CD4-positive, alpha-beta memory T cell (primary cell): ENCODE data around the gene CARS1. TPM values are rescaled to one million over a fixed set of nuclear protein-coding genes. Genes with fewer than 3 reads are reported as not detected.

Experiments
- CTCF ChIA-PET: fragments of 350-600 bp; sonication (Branson Sonifier 250); formaldehyde crosslinking; loops from one replicate; lab custom pipeline; 2021; ENCODE audit warnings: inconsistent platforms; ENCODE audit not compliant: partially characterized antibody; lab: Charles Lee
- POLR2A ChIA-PET: fragments of 350-600 bp; sonication (Branson Sonifier 250); formaldehyde crosslinking; loops from one replicate; lab custom pipeline; 2021; ENCODE audit not compliant: partially characterized antibody; lab: Charles Lee
- DNase-seq, 5 donors: peaks; one replicate each; pipeline versions ENCODE4 v3.0.0 to v3.0.0-alpha.2; 2020 to 2022; ENCODE audit warnings: mixed read lengths in 1 of 5
- H3K27ac ChIP-seq: one replicate; pipeline ENCODE4 v1.7.0; 2013; ENCODE audit warnings: low read depth, low read length
- H3K27me3 ChIP-seq: 2 replicates; pipeline ENCODE4 v1.7.0; 2013; ENCODE audit warnings: mild to moderate bottlenecking, low read length, moderate library complexity; ENCODE audit not compliant: insufficient read depth
- H3K36me3 ChIP-seq: 2 replicates; pipeline ENCODE4 v1.7.0; 2013; ENCODE audit warnings: mild to moderate bottlenecking, low read length, moderate library complexity; ENCODE audit not compliant: insufficient read depth
- H3K4me1 ChIP-seq: 2 replicates; pipeline ENCODE4 v1.7.0; 2013; ENCODE audit warnings: mild to moderate bottlenecking, low read length, moderate library complexity; ENCODE audit not compliant: insufficient read depth
- H3K4me3 ChIP-seq, 2 donors: one replicate each; pipeline ENCODE4 v1.7.0; 2013; ENCODE audit warnings: low read length in 2 of 2, mild to moderate bottlenecking in 1 of 2
- H3K9me3 ChIP-seq, 2 donors: one replicate each; pipeline ENCODE4 v1.7.0; 2013; ENCODE audit warnings: low read length in 2 of 2, control low read depth in 1 of 2; ENCODE audit not compliant: control insufficient read depth in 1 of 2
- H3K27ac Mint-ChIP-seq, 7 donors: one replicate each; pipeline ENCODE4 v1.8.0; 2020 to 2021; ENCODE audit warnings: mixed read lengths in 7 of 7, mild to moderate bottlenecking in 6 of 7, inconsistent platforms in 3 of 7, moderate library complexity in 3 of 7
- H3K27me3 Mint-ChIP-seq, 2 donors: one replicate each; pipeline ENCODE4 v1.8.0; 2020 to 2021; ENCODE audit warnings: mixed read lengths in 2 of 2
- H3K36me3 Mint-ChIP-seq, 2 donors: one replicate each; pipeline ENCODE4 v1.8.0; 2020 to 2021; ENCODE audit warnings: mixed read lengths in 2 of 2, inconsistent platforms in 1 of 2, mild to moderate bottlenecking in 1 of 2
- H3K4me1 Mint-ChIP-seq, 4 donors: one replicate each; pipeline ENCODE4 v1.8.0; 2020 to 2021; ENCODE audit warnings: mixed read lengths in 4 of 4, mild to moderate bottlenecking in 1 of 4
- H3K4me3 Mint-ChIP-seq, 8 donors: one replicate each; pipeline ENCODE4 v1.8.0; 2020 to 2021; ENCODE audit warnings: mixed read lengths in 8 of 8, mild to moderate bottlenecking in 7 of 8, moderate library complexity in 6 of 8, inconsistent platforms in 3 of 8
- H3K9me3 Mint-ChIP-seq, 8 donors: one replicate each; pipeline ENCODE4 v1.8.0; 2020 to 2021; ENCODE audit warnings: mixed read lengths in 8 of 8, mild to moderate bottlenecking in 5 of 8, inconsistent platforms in 3 of 8, moderate library complexity in 1 of 8
- intact Hi-C: fragments of 100-400 bp; cut with micrococcal nuclease; formaldehyde crosslinking; loops from one replicate; pipeline ENCODE4 v1.15.1; 2023
- polyA plus RNA-seq, 2 donors: library from polyadenylated mRNA; unstranded; fragments of 300-500 nt; fragmentation: Illumina TruSeq; gene quantifications; one replicate each; pipeline ENCODE4 v1.2.3, GENCODE V29; 2021
- total RNA-seq, 2 experiments: library from RNA; stranded (reverse); gene quantifications; one replicate each; pipeline ENCODE4 v1.2.3, GENCODE V29; 2021

CARS1 gene
- total and polyA plus RNA-seq, 4 experiments from 2014 or later, result 37.1 to 80.3 (median 57.1) TPM

DNA sequence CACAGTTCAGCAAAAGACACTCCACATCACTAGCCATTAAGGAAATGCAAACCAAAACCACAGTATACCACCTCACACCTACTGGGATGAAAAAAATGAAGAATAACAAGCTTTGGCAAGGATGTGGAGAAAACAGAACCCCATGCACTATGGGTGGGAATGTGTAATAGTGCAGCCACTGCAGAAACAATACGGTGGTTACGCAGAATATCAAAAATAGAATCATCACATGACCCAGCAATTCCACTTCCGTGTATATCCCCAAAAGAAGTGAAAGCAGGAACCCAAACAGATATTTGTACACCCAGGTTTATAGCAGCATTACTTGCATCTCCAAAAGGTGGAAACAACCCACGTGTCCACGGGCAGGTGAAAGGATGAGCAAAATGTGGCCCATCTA lies 20.8 kb downstream of the CARS1 start:
- ChIA-PET CTCF (interaction anchor here (0.8 to 6.1 kb wide), 5 partner anchors 12 to 61 kb away, joined by 3 to 89 read pairs (median 4); no protein-coding TSS in a partner anchor), POLR2A (interaction anchor here (0.5 to 1.6 kb wide), 2 partner anchors 18 to 47 kb away, joined by 3 to 5 read pairs; no protein-coding TSS in a partner anchor)
- no peak for DNase-seq
- Histone ChIP-seq H3K27ac (no peak overlapping the region), H3K27me3 (no peaks in the 10 kb centered on the region), H3K36me3 (peaks cover 52% of the 10 kb centered on the region), H3K4me1 (peaks cover 14% of the 10 kb centered on the region), H3K4me3 (no peak overlapping the region), H3K9me3 (no peaks in the 10 kb centered on the region)
- intact Hi-C loops, result no loop called here
- H3K4me3 Mint-ChIP-seq, result peak overlapping the region in 1 of 8 donors; percentile 36
- peak overlapping the region in 3 of 7 donors; percentile 13 to 18 (median 18) for H3K27ac Mint-ChIP-seq
- H3K9me3 Mint-ChIP-seq, result no peaks in the 10 kb centered on the region
- H3K4me1 Mint-ChIP-seq, result peaks cover 8 to 36% (median 25%) of the 10 kb centered on the region in 4 donors
- H3K27me3 Mint-ChIP-seq, result no peaks in the 10 kb centered on the region
- H3K36me3 Mint-ChIP-seq, result peaks cover 39 to 79% of the 10 kb centered on the region in 2 donors

DNA sequence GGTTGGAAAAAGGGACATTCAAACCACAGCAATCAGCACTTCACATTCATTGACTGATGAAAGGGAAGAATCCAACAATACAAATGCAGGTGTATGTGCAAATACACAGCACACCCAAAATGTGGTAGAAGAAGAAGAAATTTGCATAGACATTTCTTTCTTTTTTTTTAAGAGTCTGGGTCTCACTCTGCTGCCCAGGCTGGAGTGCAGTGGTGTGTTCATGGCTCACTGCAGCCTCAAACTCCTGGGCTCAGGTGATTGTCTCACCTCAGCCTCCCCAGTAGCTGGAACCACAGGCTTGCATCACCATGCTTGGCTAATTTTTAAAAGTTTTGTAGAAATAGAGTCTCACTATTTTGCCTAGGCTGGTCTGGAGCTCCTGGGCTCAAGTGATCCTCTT lies 21.9 kb downstream of the CARS1 start:
- no peaks in the 10 kb centered on the region for H3K27me3 Mint-ChIP-seq
- H3K4me1 Mint-ChIP-seq, result peaks cover 10 to 44% (median 29%) of the 10 kb centered on the region in 4 donors
- H3K9me3 Mint-ChIP-seq, result no peaks in the 10 kb centered on the region
- no peaks in the 10 kb centered on the region for H3K9me3 ChIP-seq
- CTCF ChIA-PET, result interaction anchor here (0.7 to 6.1 kb wide), 3 partner anchors 21 to 60 kb away, joined by 3 to 89 read pairs (median 3); no protein-coding TSS in a partner anchor
- peaks cover 49% of the 10 kb centered on the region for H3K36me3 ChIP-seq
- POLR2A ChIA-PET, result interaction anchor here (1.2 kb wide), 1 partner anchor 21 kb away, joined by 4 read pairs; no protein-coding TSS in a partner anchor
- intact Hi-C loops, result no loop called here
- no peak overlapping the region for H3K4me3 Mint-ChIP-seq
- peak overlapping the region in 1 of 7 donors; percentile 13 for H3K27ac Mint-ChIP-seq
- H3K27me3 ChIP-seq, result no peaks in the 10 kb centered on the region
- H3K27ac ChIP-seq, result no peak overlapping the region
- no peak overlapping the region for H3K4me3 ChIP-seq
- peaks cover 47 to 79% of the 10 kb centered on the region in 2 donors for H3K36me3 Mint-ChIP-seq
- H3K4me1 ChIP-seq, result peaks cover 14% of the 10 kb centered on the region
- DNase-seq, result no peak

DNA sequence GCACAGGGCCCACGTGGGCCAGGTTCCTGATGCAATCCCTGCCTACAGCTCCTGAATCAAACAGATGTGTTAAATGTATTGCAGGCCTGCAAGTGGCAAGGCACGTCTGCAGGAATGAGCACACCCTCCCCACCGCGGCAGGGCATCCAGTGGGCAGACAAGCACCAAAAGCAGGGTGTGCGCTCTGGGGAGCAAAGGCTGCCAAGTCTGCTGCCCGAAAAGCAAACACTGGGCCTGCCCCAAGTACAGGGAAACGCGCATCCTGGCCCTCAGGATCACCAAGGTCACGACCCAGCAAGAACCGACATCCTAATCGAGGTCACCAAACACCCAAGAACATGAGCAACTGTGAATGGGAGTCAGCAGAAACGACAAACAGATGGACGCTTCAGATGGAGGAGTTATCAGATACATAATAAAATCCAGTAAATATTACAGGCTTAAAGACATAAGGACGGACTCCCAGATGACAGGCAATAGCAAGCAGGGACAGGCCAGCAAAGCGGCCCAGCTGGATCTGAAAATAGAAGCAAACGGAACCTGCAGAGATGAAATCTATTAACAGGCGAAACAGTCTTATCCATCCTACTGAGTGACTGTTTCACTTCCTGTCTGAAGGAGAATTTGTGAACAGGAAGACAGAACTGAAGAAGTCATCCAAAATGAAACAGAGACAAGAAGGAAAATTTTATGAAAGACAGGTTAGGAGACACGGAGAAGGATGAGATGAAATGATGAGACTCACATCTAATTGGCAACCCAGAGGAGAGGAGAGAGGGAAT lies 26.7 kb downstream of the CARS1 start:
- H3K4me1 Mint-ChIP-seq, result peaks cover 2 to 26% (median 8%) of the 10 kb centered on the region in 4 donors
- Histone ChIP-seq H3K4me1 (no peaks in the 10 kb centered on the region), H3K27ac (no peak overlapping the region), H3K27me3 (no peaks in the 10 kb centered on the region), H3K4me3 (no peak overlapping the region), H3K9me3 (no peaks in the 10 kb centered on the region), H3K36me3 (peaks cover 60% of the 10 kb centered on the region)
- CTCF ChIA-PET, result no interaction called here
- H3K4me3 Mint-ChIP-seq, result no peak overlapping the region
- no peaks in the 10 kb centered on the region for H3K9me3 Mint-ChIP-seq
- H3K27me3 Mint-ChIP-seq, result no peaks in the 10 kb centered on the region
- POLR2A ChIA-PET, result no interaction called here
- DNase-seq, result no peak
- H3K27ac Mint-ChIP-seq, result peak overlapping the region in 2 of 7 donors; percentile 71 to 82
- intact Hi-C loops, result no loop called here
- H3K36me3 Mint-ChIP-seq, result peaks cover 66 to 72% of the 10 kb centered on the region in 2 donors

- peaks cover 2 to 26% (median 7%) of the 10 kb centered on the region in 4 donors for H3K4me1 Mint-ChIP-seq
- Histone ChIP-seq H3K27ac (no peak overlapping the region), H3K4me1 (no peaks in the 10 kb centered on the region), H3K9me3 (no peaks in the 10 kb centered on the region), H3K36me3 (peaks cover 59% of the 10 kb centered on the region), H3K4me3 (no peak overlapping the region), H3K27me3 (no peaks in the 10 kb centered on the region)
- ChIA-PET CTCF (no interaction called here), POLR2A (no interaction called here)
- DNase-seq, result no peak
- no peak overlapping the region for H3K4me3 Mint-ChIP-seq
- no peaks in the 10 kb centered on the region for H3K9me3 Mint-ChIP-seq
- peak overlapping the region in 1 of 7 donors; percentile 19 for H3K27ac Mint-ChIP-seq
- H3K27me3 Mint-ChIP-seq, result no peaks in the 10 kb centered on the region
- peaks cover 61 to 69% of the 10 kb centered on the region in 2 donors for H3K36me3 Mint-ChIP-seq
- intact Hi-C loops, result no loop called here
Observed at GRCh38 chr11:3028813-3029212, 28.4 kb downstream of the CARS1 start.

GRCh38 chr11:3026803-3027202 lies 30.4 kb downstream of the CARS1 start:
- intact Hi-C loops, result no loop called here

GRCh38 chr11:3022982-3023381 lies 34.2 kb downstream of the CARS1 start:
- ChIA-PET CTCF (interaction anchor here (1.1 to 2.9 kb wide), 6 partner anchors 15 to 135 kb away, joined by 3 to 20 read pairs (median 5); no protein-coding TSS in a partner anchor), POLR2A (interaction anchor here (1.2 to 1.5 kb wide), 2 partner anchors 9 to 48 kb away, joined by 3 to 4 read pairs; no protein-coding TSS in a partner anchor)
- Mint-ChIP-seq H3K27me3 (no peaks in the 10 kb centered on the region), H3K9me3 (no peaks in the 10 kb centered on the region), H3K4me1 (peaks cover 18 to 32% (median 22%) of the 10 kb centered on the region in 4 donors), H3K4me3 (no peak overlapping the region), H3K27ac (peak overlapping the region in 6 of 7 donors; percentile 30 to 78 (median 74)), H3K36me3 (peaks cover 31 to 65% of the 10 kb centered on the region in 2 donors)
- intact Hi-C loops, result no loop called here
- Histone ChIP-seq H3K4me3 (no peak overlapping the region), H3K4me1 (peaks cover 14% of the 10 kb centered on the region), H3K36me3 (peaks cover 41% of the 10 kb centered on the region), H3K9me3 (no peaks in the 10 kb centered on the region), H3K27ac (no peak overlapping the region), H3K27me3 (no peaks in the 10 kb centered on the region)
- DNase-seq, result no peak

More at GRCh38 chr11:3026803-3027202, 30.4 kb downstream of the CARS1 start:
- peaks cover 55% of the 10 kb centered on the region for H3K36me3 ChIP-seq
- H3K36me3 Mint-ChIP-seq, result peaks cover 55 to 72% of the 10 kb centered on the region in 2 donors
- H3K27ac Mint-ChIP-seq, result peak overlapping the region in 1 of 7 donors; percentile 53
- no peaks in the 10 kb centered on the region for H3K27me3 Mint-ChIP-seq
- no peaks in the 10 kb centered on the region for H3K9me3 ChIP-seq
- no peaks in the 10 kb centered on the region for H3K27me3 ChIP-seq
- no peak overlapping the region for H3K4me3 ChIP-seq
- ChIA-PET CTCF (interaction anchor here (1.1 kb wide), 1 partner anchor 51 kb away, joined by 3 read pairs; no protein-coding TSS in a partner anchor), POLR2A (no interaction called here)
- no peaks in the 10 kb centered on the region for H3K9me3 Mint-ChIP-seq
- H3K27ac ChIP-seq, result no peak overlapping the region
- H3K4me3 Mint-ChIP-seq, result no peak overlapping the region
- DNase-seq, result no peak
- peaks cover 16 to 32% (median 20%) of the 10 kb centered on the region in 4 donors for H3K4me1 Mint-ChIP-seq
- H3K4me1 ChIP-seq, result peaks cover 10% of the 10 kb centered on the region
